Brain microvascular endothelial cell (primary cell): ENCODE results near the gene LIN28B.

Source experiments
- DNase-seq: peaks from one replicate; pipeline ENCODE4 v3.0.0-alpha.2; 2020
- H3K27ac ChIP-seq: fragments of 250-450 bp; sonication (Bioruptor Pico); 2 replicates; pipeline ENCODE4 v1.5.1; 2020; ENCODE audit warnings: mild to moderate bottlenecking, moderate library complexity
- H3K27me3 ChIP-seq: fragments of 250-450 bp; sonication (Bioruptor Pico); replicated peaks from 2 replicates; pipeline ENCODE4 v1.5.1; 2020; ENCODE audit warnings: mild to moderate bottlenecking
- H3K36me3 ChIP-seq: fragments of 250-450 bp; sonication (Bioruptor Pico); replicated peaks from 2 replicates; pipeline ENCODE4 v1.5.1; 2020; ENCODE audit warnings: mild to moderate bottlenecking
- H3K4me3 ChIP-seq: 2 replicates; pipeline ENCODE4 v1.5.1; 2011; ENCODE audit warnings: low read depth, mild to moderate bottlenecking, control low read depth, low read length, moderate library complexity
- CTCF ChIP-seq: IDR thresholded peaks from 2 replicates; pipeline ENCODE4 v1.5.1; 2011; ENCODE audit warnings: low read depth, mild to moderate bottlenecking, moderate library complexity, low read length, control low read depth, inconsistent platforms; ENCODE audit errors: missing control alignments
- in situ Hi-C: cut with HindIII; loops from 2 replicates; pipeline ENCODE4 v1.10.0; 2017; ENCODE audit warnings: low sequenced_read_pairs, low pct_ligation_motif_present

Gene LIN28B

GRCh38 chr6:104954190-104954797, 2.6 kb upstream of the LIN28B start:
- no peak for TF ChIP-seq CTCF
- H3K4me3 ChIP-seq, result no peak overlapping the region
- DNase-seq, result no peak
- peaks cover 80% of the 10 kb centered on the region for H3K27me3 ChIP-seq
- H3K27ac ChIP-seq, result no peak overlapping the region
- no peaks in the 10 kb centered on the region for H3K36me3 ChIP-seq
- in situ Hi-C loops, result no loop called here

- in situ Hi-C loops, result no loop called here
- no peak overlapping the region for H3K27ac ChIP-seq
- TF ChIP-seq CTCF, result no peak
- H3K4me3 ChIP-seq, result no peak overlapping the region
- peaks cover 79% of the 10 kb centered on the region for H3K27me3 ChIP-seq
- no peak for DNase-seq
- H3K36me3 ChIP-seq, result no peaks in the 10 kb centered on the region
Observed at GRCh38 chr6:104955491-104955890, 1.4 kb upstream of the LIN28B start.

DNA sequence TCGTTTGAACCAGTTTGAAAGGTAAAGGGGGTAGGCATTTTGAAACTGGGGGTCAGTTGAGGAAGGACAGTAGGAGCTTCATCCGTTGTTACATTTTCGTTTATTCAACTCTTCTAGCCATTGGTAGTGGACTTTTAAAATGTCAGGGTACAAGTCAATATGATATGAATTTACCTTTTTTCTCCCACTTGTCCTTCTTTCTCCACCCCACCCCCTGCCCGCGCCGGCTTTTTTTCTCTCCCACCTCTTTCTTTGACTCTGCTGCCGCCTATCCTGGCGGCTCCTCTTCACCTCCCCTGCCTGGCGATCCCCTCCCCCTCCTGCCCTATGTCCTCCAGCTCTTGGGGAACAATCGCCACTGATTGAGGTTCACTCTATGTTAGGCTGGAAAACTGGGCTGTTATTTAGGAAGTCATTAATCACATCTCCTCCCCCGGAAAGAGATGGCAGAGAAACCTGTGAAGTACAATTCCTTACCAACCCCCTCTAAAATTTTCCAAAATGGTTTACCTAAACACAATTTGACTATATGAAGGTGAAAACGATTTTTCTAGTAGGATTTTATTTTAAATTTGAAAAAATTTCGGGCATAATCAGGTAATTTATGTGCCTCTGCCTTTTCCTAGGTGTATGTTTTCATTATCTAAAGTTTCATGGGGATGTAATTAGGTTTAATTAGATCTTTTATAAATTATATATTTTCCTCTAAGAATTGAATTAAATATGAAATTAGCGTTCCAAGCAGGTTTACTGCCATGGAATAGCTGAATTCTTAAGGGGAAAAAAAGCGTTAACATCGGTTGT, 778 bp upstream of the LIN28B start:
- TF ChIP-seq CTCF, result no peak
- no peak overlapping the region for H3K4me3 ChIP-seq
- no peak for DNase-seq
- no peak overlapping the region for H3K27ac ChIP-seq
- no peaks in the 10 kb centered on the region for H3K36me3 ChIP-seq
- peaks cover 74% of the 10 kb centered on the region for H3K27me3 ChIP-seq
- in situ Hi-C loops, result no loop called here

DNA sequence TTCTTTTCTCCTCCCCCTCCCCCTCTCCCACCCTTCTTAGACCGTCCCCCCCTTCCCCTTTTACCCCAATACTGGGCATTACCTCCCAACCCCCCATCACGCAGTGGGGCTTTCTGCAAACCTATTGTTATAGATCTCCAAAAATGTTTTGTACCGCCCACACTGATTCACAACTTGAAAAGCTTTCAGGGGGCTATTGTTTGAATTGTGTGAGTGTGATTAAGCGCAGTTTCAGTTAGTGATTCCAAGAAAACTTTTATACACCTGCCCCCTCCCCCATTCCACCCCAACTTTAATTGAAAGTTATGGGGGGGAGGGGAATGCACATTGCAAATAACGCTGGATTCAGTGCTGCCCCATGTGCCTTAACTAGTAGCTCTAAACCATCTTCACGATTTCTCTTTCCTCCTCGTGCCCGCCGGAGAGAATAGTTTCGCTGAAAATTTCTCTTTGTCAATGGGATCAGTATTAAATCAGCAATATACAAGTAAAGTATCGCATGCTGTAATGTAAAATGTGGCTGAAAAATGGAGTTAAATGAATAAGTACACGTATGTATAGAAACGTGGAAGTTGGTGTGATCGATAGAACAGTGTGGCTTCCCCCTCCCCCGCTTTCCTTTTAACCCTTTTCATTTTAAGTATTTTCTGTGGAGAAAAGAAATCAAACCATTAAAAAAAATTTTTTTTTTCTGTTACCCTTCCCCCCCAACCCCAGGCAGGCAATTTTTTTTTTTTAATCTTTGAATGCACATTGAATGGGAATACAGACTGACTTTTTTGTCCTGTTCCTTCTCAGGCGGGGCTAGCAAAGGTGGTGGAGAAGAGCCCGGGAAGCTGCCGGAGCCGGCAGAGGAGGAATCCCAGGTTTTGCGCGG, 632 bp downstream of the LIN28B start:
- no peak overlapping the region for H3K27ac ChIP-seq
- no peaks in the 10 kb centered on the region for H3K36me3 ChIP-seq
- no peak for DNase-seq
- no peak overlapping the region for H3K4me3 ChIP-seq
- in situ Hi-C loops, result no loop called here
- H3K27me3 ChIP-seq, result peaks cover 60% of the 10 kb centered on the region
- no peak for TF ChIP-seq CTCF

GRCh38 chr6:104958178-104959025, 1.5 kb downstream of the LIN28B start:
- no peak for DNase-seq
- no peak overlapping the region for H3K27ac ChIP-seq
- no peak overlapping the region for H3K4me3 ChIP-seq
- in situ Hi-C loops, result no loop called here
- no peaks in the 10 kb centered on the region for H3K36me3 ChIP-seq
- peaks cover 51% of the 10 kb centered on the region for H3K27me3 ChIP-seq
- no peak for TF ChIP-seq CTCF
